HG03139 (cell line): ENCODE results near the gene PSME2.
A peak's percentile ranks its signal among the peaks of the same experiment; 100 is the strongest.

Experiments
- ATAC-seq: cut with Tn5 transposase; IDR thresholded peaks from one replicate; pipeline ENCODE4 v1.9.1; 2021; ENCODE audit not compliant: unreplicated experiment

PSME2 gene, protein sequence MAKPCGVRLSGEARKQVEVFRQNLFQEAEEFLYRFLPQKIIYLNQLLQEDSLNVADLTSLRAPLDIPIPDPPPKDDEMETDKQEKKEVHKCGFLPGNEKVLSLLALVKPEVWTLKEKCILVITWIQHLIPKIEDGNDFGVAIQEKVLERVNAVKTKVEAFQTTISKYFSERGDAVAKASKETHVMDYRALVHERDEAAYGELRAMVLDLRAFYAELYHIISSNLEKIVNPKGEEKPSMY

DNA sequence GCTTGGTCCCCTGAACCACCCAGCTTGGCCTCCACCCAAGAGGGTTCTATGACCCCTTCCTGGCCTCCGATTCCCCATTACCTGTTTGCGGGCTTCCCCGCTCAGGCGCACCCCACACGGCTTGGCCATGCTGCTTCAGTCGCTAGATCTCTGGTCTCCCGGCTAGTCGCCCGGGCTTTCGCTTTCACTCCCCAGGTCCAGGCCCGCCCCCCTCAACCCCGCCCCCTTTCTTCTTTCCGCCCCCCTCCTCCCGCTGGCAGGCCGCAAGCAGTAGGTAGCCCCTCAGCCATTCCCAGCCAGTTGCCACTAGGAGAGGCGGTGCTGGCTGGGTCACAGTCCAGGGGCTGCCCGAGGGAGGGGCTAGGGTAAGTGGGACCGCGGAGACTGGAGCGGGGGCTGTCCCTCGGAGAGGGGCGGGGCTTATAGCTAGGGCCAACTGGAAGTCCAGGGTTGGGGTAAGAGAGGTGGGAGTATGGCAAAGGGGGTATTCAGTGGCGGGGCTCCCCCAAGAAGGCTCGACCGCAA lies at the start of gene PSME2:
PSME2 (minus strand) TSS at position 158 of the 525 bp plus-strand sequence; CDS start at position 129, 29 bp downstream.
- ATAC-seq: peak; percentile 50

DNA sequence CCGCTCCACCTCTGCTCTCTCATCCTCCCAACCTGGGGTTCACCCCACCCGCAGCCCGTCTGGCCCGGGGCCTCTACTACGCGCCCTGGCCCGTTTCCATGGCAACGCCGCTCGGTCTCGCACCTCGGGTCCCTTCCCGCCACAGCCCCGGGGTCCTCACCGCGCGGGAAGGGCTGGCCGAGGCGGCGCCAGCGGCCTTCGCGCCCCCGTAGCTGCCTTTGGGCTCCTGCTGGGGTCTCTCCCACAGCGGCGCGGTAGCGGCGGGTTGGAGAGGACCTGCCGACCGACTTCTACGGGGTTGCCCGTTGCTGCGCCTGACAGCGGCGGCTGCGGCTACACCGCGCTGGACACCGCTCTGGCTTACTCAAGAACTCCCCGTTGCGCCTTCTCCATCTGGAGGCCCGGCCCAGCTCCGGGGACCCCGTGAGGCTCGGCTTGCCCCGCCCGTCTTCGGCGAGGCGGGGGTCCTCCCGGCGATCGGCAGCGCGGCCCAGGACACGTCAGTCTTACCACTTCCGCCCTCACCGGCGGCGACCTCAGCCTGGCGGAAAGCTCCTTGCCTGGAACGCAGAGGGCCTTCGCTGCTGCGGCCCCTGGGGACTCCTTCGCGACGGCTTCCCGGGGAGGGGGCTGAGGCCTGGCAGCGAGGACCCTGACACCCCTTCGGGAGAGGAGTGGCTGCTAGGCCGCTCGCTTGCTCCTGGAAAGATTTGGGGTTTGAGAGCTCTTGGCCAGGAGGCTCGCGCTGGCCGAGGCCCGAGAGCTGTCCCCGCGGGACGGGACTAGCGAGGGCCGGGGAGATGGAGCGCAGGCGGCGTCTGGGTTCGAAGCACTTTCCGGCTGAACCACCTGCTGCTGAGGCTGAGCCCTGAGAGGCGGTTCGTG lies 49.0 kb upstream of the PSME2 start, which contains the start of gene TM9SF1:
TM9SF1 (minus strand) TSS at position 256 of the 885 bp plus-strand sequence. CDS start 422 bp downstream, outside the sequence.
- peak; percentile 78 for ATAC-seq

DNA sequence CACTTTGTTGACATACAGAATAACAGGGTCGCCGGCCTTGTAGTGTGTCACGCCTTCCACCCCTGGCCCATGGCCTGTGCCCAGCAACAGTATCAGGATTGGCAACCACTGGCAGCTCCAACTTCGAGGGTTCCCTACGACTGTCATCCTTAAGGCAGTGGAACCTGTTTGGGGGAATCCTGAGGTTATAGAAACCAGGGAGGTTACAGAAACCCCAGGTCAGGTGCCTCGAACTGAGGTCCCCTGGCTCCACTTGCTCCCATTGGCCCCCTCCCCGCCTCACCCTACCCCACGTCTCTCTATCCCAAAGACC lies 48.4 kb upstream of the PSME2 start:
- ATAC-seq: no peak

DNA sequence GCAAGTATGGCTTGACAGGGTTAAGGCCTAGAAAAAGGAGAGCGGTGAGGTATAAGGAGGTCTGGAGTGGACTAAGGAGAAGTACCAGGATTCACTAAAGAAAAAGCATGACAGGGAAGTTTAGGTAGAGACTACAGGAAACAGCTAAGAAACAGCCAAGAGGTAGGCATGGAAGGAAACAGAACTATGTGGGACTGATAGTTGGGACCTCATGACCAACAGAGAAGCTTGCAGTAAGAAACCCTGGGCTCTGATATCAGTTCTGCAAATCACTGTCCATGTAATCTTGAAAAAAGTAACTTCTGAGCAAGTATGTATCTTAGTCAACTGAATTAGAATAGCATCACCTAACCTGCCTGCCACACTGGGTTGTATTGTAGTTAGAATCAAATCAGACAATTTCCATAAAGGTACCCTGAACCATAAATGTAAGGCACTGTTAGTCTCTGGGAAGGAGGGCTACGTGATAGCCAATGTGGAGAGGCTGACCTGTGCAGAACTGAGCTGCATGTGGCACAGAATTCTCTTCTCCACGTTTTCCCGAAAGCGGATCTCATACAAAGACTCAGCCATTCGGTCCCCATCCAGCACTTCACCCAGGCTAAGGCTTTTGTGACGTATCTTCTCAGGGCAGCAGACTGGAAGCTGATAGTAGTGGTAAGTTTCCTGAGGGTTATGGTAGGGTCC lies 47.9 kb upstream of the PSME2 start:
- ATAC-seq: no peak

DNA sequence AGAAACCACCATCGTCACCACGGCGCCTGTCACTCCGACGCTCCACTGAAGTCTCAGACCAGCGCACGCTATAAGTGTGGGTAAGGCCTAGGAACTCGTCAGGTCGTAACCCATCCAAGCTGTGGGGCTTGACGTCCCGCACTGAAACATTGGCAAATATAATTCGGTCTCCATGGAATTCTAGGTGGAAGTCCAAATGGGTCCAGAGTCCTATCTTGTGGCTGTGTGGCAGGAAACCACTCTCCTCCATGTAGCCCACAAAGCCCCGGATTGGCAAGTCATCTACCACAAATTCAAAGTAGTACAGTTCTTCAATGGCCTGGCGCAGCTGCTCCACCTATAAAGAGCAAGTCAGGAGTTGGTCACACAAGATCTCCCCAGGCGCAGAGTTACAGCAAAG lies 46.5 kb upstream of the PSME2 start:
- ATAC-seq: no peak

DNA sequence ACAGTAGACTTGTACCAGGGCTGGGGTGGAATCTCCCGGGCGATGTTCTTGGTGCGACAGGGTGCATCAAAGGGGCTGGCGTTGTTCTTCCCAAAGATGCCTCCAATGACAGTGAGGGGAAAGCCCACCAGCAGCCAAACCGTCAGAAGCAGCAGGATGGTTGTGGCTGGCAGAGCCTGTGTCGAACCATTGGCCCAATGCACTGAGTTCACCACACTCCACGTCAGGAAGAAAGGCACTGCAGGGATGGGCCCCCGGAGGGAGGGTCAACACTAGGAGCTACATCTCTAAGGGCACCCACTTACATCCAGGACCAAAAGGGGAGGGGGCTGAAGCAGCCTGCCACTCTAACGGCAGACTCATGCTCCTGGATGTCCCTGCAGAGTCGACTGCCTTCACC lies 44.0 kb upstream of the PSME2 start:
- no peak for ATAC-seq

DNA sequence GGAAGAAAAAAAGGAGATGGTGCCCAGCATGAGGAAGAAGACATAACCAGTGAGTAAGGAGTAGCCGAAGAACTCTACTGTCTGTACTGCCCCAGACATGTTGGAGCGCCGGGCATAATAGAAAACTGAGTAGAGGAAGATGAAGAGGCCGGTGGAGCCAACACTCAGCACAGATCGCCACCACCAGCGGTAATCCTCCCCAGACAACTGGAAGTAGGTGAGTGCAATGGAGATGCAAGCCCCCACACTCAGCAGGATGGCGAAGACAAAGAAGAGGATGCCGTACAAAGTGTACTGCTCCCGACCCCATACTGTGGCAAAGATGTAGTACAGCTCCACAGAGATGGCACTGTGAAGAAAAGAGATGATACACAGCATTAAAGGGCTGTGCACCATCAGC lies 43.0 kb upstream of the PSME2 start:
- no peak for ATAC-seq

DNA sequence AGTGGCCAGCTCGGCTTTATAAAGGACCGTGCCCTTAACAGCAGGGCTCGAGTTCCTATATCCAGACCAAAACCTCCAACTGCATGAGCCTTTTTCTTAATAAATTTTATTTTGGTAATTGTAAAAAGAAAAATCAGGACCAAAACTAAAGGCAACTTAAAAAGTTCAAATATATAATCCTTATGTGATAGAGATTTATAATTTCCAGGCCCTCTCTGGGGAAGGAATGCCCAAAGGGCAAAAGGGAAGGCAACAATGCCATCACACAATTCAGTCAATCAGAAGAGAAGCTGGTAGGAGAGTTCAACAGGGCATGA lies 42.6 kb upstream of the PSME2 start:
- no peak for ATAC-seq

DNA sequence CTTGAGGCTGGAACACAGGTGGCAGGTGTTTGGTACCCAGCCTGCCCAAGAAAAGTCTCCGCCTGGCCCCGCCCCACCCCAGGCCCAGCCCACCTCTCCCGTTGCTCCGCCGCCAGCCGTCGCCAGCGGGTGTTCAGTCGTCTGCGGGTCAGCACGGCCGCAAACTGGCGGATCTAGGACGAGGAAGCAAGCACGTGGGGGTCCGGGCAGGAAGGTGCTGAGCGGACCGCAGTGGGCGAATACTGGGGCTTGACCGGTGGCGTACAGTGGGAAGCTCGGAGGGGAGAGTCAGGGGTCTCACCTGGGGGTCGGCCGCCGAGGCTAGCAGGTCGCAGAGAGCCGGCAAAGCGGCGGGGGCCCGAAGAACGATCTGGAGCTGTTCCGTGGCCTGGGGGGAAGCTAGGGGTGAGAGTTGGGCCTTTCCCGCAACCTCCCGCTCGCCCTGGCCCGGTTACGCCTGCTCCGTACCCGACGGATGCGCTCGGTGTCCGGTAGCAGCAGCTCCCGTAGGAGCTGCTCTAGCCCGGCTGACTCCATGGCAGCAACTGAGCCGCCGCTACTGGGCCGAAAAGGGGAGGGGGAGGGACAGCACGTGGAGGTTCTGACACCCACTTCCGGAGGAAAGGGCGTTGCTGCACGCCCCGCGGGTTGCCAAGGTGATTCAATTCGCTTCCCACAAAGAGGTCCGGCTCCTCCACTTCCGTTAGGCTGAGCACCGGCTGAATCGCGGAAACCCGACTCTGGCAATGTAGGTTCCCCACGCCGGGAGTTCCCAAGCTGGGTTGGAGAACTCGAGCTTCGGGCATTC lies 42.0 kb upstream of the PSME2 start, which contains the start of gene IPO4:
IPO4 (minus strand) TSS at position 566 of the 808 bp plus-strand sequence; CDS start at position 537, 29 bp downstream.
- peak; percentile 86 for ATAC-seq

DNA sequence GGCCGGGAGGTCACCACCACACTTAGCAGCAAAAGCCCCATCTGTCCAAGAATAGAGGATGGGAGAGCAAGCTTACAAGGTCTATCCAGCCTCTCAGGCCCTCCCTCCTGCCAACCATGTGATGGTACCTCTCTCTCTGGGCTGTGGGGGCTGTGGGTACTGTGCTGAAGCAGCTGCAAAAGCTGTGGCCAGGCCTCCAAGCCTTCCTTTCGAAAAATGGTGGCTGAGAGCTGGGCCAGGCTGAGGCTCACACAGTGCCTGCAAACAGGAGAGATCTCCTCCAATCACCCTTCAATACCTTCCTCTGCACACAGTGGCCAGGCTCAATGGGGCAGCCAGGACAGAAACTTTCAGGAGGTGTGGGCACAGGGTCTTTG lies 41.1 kb upstream of the PSME2 start:
- ATAC-seq: no peak

DNA sequence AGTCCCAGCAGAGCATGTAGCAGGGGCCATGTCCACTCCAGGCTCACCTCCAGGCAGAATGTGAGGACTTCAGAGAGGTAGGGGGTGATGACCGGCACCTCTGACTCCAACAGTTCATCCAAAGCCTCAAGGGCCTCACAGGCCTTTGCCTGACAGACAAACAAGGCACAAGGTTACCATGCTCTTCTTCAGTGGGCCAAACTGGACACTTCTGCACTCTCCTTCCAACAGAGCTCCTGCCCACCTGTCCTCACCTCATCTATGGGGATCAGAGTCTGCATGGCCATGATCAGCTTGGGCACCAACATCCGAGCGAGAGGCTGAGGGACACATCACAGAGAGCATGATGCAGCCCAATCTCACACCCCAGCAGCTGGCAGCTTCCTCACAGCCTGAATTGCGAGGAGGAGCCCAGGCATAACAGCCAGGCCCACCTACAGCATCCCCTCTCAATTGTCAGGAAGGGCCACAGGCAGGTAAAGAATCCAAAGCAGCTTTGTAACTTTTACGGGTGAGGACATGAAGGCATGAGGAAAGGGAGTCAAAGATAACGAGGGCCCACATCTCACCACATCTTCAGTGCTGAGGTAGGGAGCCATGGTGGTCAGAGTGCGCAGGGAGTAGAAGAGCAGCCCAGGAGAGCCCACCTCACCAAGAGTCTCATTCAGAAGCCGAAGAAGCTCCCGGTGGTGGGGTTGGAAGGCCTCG lies 40.6 kb upstream of the PSME2 start:
- ATAC-seq: no peak

DNA sequence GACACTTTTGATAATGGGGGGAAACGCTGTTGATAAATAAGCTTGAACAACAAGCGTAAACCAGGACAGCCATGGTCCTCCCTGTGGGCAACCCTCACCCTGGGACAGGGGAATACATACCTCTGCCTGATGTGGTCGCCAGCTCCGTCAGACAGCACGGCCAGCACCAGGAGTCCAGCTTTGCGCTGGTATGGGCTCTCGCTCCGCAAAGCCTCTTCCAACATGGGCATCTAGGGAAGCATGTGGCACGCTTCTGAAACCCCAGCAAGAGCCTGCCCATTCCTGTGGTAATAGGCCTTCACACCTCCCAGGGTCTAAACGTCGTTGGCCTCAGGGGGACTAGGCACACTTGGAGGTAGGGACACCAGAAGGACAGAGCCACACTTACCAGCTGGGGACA lies 39.3 kb upstream of the PSME2 start:
- ATAC-seq: no peak

DNA sequence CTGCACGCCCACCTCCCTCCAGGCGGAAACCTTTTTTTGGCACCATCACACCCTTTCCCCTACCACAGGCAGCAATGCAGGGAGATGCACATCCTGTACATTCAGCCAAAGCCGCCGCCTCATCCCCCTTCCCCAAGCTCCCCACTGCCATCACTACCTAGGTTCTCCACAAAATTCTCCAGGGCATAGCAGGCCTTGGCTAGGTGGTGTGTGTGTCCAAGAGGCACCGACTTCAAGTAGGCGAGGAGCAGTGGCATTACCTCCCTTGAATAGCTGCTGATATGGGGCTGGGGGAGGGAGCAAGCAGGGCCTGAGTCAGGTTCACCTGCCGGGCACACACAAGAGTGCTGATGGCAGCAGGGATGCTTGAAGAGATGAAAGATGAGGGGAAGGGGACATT lies 38.6 kb upstream of the PSME2 start:
- ATAC-seq: no peak

DNA sequence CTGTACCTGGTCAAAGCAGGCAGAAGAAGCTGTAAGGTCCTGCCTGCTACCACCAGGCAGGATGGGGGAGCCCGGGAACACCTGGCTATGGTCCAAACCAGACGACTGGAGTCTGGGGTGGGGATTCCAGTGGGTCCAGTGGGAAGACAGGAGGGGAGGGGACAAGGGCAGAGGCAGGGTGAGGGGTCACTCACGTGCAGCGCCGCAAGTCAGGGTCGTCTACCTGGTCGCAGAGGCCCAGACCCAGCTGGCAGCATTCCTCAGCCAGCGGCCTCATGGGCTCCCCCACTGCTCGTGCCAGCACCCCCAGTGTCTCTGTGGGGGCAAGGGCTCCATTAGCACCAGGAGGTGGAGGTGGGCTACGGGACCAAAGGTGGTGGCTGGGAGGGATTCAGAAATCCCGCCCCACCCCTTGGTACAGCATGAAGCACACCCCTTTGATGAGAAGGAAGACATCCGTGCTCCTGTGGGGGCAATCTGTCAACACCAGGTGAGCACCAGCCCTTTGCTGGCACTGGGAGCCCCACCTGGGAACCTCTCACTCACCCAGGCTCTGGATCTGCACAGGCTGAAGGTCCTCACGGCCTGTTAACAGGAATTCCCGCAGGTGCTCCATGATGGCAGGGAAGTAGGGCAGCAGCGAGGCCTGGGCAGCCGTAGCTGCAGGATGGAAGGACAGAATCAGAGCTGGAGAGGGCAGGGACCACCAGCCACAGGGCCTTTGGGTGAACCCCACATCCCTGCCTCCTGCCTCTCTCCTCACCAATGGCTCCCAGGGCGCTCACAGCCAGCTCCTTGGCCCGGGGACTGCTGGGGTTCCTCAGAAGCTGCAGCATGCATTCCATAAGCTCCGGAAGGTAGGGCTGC lies 37.9 kb upstream of the PSME2 start:
- ATAC-seq: no peak

DNA sequence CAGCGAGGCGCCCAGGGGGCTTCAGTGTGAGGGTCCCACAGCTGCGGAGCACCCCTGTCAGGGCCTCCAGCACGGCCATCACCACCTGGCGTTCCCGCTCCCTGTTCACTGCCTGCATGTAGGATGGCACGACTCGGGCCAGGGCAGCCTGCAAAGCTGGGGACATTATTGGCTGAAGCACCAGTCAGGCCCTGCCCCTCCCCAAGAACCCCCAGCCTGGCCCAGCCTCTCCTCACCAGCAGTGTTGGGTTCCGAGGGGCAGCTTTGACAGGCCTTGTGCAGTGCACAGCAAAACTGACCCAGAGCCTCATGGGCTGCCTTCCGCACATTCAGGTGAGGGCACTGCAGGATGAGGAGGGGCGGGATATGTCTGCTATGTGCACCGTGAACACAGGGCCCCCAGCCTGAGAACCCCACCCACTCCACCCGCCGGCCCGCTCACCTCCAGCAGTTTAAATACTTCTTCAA lies 36.6 kb upstream of the PSME2 start:
- no peak for ATAC-seq

DNA sequence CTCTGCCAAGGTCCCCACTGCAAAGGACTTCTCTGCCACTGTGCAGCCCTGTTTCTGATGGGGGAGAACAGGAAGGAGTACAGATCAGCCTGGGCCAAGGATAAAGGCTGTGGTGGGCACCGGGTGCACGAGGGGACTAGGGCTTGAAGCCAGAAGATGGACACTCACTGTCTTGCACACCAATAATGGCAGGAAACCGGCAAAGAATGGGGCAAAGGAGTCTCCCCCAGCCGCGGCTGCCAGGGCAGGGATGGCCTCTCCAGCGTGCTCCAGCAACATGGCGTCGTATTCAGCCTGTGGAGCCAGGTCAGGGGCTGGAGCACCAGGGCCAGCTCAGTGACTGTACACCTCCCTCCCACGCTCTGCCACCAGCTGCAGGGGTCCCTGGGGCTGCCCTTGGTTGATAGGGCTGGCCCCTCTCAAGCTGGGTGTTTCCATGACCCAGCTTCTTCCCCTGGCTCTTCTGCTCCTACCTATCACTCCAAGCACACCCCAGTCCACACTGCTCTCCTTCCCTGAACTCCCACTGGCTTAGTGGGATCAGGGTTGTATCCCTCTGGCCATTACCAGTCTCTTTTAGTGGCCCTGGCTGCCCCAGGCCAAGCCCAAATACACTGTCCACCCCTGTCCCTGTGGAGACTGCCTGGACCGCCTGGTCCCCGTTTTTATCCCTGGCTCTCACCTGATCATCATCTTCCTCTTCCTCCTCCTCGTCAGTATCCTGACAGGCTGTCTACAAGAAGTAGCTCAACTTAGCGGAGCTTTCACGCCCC lies 35.9 kb upstream of the PSME2 start:
- no peak for ATAC-seq

DNA sequence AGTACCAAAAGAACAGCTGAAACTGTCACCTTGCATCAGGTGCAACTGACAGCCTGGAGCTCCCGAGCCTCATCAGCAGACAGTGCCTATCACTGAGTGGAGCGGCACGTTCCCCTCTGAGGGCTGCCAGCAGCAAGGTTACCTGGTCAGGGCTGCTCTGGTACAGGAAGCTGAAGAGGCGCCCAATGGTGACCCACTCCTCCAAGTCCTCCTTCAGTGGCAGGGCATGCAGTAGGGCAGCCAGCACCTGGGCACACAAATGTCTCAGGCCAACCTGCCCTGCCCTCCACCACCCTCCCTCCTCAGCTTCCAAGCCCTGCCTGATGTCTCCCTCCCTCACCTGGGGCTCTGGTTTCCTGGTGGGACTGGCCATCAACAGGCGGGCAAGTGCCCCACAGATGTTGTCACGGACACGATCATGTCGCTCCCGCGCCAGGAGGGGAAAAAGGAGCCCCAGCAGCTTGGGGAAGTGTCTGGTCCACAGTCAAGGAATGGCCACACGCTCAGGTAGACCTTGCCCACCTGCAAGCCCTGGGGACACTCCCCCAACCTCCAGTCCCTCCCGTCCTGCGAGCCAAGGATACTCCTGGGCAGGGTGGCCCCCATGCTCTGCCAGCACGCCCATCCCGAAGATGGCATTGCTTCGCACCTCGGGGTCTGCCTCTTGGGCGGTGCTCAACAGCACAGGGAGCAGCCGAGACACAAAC lies 35.1 kb upstream of the PSME2 start:
- no peak for ATAC-seq
